ENCODE results near the gene CALML4. TPM values are rescaled to one million over a fixed set of nuclear protein-coding genes. Genes with fewer than 3 reads are reported as not detected.
A peak's percentile ranks its signal among the peaks of the same experiment; 100 is the strongest.

CALML4 gene
- total and polyA plus RNA-seq, 2 donors (not counting 3 experiments of a cell fraction or from before 2014, with no cell fraction given), result 2.6 to 10.1 TPM

DNA sequence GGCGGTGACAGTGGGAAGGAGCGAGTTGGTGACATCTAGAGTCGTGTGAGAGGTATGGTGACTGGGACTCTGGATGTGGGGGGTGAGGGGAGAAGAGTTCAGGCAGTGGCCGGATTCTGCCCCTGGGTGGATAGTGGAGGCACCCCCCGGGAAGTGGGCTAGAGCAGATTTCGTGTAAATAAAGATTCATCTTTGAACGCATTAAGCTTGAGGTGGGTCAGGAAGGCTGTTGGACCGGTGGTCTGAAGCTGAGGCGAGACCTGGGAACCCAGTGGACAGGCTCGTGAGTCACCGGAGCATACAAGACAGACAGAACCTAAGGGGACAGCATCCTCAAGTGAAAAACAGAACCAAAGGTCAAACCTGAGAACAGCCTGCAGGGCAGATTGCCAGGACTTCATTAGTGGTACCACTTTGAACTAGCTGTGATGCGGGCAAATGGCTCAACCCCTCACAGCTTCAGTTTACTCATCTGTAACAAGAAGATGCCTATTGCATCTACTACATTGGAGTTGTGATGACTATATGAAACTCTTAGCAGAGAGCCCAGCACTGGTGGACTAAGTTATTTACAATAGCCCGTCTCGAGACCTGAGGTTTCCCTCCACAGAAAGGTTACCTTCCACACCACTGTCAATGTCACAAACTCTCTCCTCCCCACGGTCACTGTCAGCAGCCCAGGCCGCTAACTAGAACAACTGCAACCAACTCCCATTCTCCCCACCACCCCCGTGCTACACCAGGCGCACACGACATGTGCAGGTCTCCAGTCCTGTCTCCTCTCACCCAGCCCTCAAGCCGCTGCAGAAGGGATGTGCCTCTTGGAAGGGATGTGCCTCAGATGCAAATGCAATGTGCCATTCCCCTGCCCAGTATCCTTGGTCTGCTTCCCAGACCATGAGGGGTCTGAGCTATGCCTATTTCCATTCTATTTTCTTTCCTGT, 25.3 kb upstream of the CALML4 start:
- Histone ChIP-seq H3K9me1 (replicated peaks; ENCODE audit: control insufficient read depth, extremely low read depth, insufficient read depth, low read length) (no peaks in the 10 kb centered on the region), H3K4me1 (ENCODE audit: control insufficient read depth, extremely low read depth, insufficient read depth, low read length) (peaks cover 15% of the 10 kb centered on the region), H3K27me3 (ENCODE audit: control insufficient read depth in 2 of 2, insufficient read depth in 2 of 2, low read length in 2 of 2) (no peaks in the 10 kb centered on the region), H3K36me3 (ENCODE audit: control insufficient read depth in 2 of 2, extremely low read depth in 1 of 2, insufficient read depth in 2 of 2, low read length in 2 of 2) (no peaks in the 10 kb centered on the region), H3K79me2 (ENCODE audit: control insufficient read depth, insufficient read depth, low read length) (peaks cover 32% of the 10 kb centered on the region), H3K27ac (ENCODE audit: insufficient read depth, low read depth, low read length) (no peak overlapping the region), H3K9me3 (replicated peaks; ENCODE audit: control insufficient read depth, insufficient read depth, low read length) (no peaks in the 10 kb centered on the region), H3K9ac (replicated peaks; ENCODE audit: extremely low read depth, insufficient read depth, low read length) (peak overlapping the region; percentile 71), H2AFZ (ENCODE audit: low read depth, low read length) (peak overlapping the region; percentile 97), H3K4me3 (replicated peaks in 1 of 3; ENCODE audit: insufficient read depth in 1 of 3, low read depth in 1 of 3, low read length in 3 of 3) (peak overlapping the region; percentile 52 to 69 (median 65)), H3K4me2 (ENCODE audit: insufficient read depth, low read length) (peak overlapping the region; percentile 91), H4K20me1 (replicated peaks; ENCODE audit: control insufficient read depth, extremely low read depth, insufficient read depth, low read length) (no peaks in the 10 kb centered on the region)
- DNase-seq (ENCODE audit: low read depth, low spot score) (peak; percentile 9), FAIRE-seq (no peak)
- ChIA-PET POLR2A (no interaction called here), CTCF (interaction anchor here (0.7 to 1.7 kb wide), 5 partner anchors 9 to 25 kb away, joined by 3 to 6 read pairs (median 5); partner anchors contain the start of gene CALML4)
- dilution Hi-C loops (cut with MboI; ENCODE audit: extremely low pct_ligation_motif_present, low sequenced_read_pairs), result no loop called here
- intact Hi-C loops (cut with micrococcal nuclease), result loop anchor here (1.0 kb wide), 1 partner anchor 47 kb away; the partner anchor contains the start of gene FEM1B
- no TSS peak for BruUV-seq (replicated peaks)
- TF ChIP-seq POLR2A (IDR thresholded peaks at IDR 0.05; ENCODE audit: low read depth, low read length) (no peak), GATA2 (IDR thresholded peaks at IDR 0.05; ENCODE audit: insufficient read depth, insufficient read length, low read depth, low read length) (no peak), JUN (IDR thresholded peaks at IDR 0.05; ENCODE audit: borderline replicate concordance, insufficient read depth, insufficient read length, low read depth) (no peak), EZH2 (IDR thresholded peaks at IDR 0.05; ENCODE audit: borderline replicate concordance, low read depth, low read length, severe bottlenecking) (no peak), POLR2AphosphoS5 (IDR thresholded peaks at IDR 0.05; ENCODE audit: insufficient read depth, low read depth, low read length) (no peak), FOS (IDR thresholded peaks at IDR 0.05; ENCODE audit: borderline replicate concordance, insufficient read depth, low read length) (no peak), MYC (IDR thresholded peaks at IDR 0.05; ENCODE audit: low read depth, low read length) (no peak)
- TF ChIP-seq, protein P1, sequence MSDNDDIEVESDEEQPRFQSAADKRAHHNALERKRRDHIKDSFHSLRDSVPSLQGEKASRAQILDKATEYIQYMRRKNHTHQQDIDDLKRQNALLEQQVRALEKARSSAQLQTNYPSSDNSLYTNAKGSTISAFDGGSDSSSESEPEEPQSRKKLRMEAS (IDR thresholded peaks at IDR 0.05; ENCODE audit: insufficient read depth, insufficient read length), result no peak
- TF ChIP-seq, protein P2, sequence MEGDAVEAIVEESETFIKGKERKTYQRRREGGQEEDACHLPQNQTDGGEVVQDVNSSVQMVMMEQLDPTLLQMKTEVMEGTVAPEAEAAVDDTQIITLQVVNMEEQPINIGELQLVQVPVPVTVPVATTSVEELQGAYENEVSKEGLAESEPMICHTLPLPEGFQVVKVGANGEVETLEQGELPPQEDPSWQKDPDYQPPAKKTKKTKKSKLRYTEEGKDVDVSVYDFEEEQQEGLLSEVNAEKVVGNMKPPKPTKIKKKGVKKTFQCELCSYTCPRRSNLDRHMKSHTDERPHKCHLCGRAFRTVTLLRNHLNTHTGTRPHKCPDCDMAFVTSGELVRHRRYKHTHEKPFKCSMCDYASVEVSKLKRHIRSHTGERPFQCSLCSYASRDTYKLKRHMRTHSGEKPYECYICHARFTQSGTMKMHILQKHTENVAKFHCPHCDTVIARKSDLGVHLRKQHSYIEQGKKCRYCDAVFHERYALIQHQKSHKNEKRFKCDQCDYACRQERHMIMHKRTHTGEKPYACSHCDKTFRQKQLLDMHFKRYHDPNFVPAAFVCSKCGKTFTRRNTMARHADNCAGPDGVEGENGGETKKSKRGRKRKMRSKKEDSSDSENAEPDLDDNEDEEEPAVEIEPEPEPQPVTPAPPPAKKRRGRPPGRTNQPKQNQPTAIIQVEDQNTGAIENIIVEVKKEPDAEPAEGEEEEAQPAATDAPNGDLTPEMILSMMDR (IDR thresholded peaks at IDR 0.05; ENCODE audit: extremely low read depth in 1 of 2, insufficient read depth in 1 of 2, low read depth in 1 of 2, low read length in 2 of 2), result no peak

All from endothelial cell of umbilical vein (primary cell).